SH-SY5Y (cell line): ENCODE measurements around the gene BIN1.

Experiments
- GATA2 ChIP-seq: IDR thresholded peaks from 2 replicates; pipeline ENCODE4 v1.6.1; 2011; ENCODE audit warnings: mild to moderate bottlenecking, low read depth, low read length
- GATA3 ChIP-seq: IDR thresholded peaks from 2 replicates; pipeline ENCODE4 v1.6.1; 2011; ENCODE audit warnings: low read depth, mild to moderate bottlenecking, low read length, moderate library complexity

Gene BIN1

GRCh38 chr2:127083819-127084503 is 23.0 kb downstream of the BIN1 start:
- no peak for TF ChIP-seq GATA3
- TF ChIP-seq GATA2: no peak

GRCh38 chr2:127082974-127083373 is 24.0 kb downstream of the BIN1 start:
- TF ChIP-seq GATA3 (no peak), GATA2 (no peak)

DNA sequence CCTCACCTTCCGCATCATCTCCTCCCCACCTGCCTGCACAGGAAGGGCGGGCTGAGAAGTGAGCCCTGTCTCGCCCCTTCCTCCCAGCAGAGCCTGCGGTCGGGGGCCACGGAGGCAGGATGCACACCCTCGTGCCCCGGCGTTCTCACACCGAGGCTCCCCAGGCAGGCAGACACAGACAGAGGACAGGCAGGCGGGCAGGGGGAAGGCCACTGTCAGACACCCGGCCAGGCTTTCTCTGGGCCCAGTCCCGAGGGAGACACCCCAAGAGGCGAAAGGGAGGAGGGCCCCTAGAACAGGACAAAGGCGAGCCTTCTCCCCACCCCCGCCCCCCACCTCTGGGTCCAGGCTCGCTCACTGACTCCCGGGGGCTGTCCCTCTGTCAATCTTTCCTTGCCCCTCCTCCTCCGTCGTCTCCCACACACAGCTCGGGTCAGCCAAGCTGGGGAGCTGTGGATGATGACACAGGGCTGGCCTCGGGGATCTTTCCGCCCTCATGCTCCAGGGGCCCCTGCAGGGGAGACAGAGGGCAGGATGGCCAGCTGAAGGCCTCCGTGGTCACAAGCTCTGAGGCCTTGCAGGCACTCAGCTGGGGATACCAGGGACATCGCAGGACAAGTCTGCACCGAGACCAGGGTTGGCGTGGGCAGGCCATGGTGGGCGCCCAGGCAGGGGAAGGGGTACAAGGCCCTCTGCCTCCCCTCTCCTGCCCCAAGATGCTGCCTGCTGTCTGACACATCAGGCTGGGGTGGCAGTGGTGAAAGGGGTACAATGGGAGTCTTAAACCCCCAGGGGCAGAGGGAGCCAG is 24.9 kb downstream of the BIN1 start:
- no peak for TF ChIP-seq GATA2
- no peak for TF ChIP-seq GATA3

DNA sequence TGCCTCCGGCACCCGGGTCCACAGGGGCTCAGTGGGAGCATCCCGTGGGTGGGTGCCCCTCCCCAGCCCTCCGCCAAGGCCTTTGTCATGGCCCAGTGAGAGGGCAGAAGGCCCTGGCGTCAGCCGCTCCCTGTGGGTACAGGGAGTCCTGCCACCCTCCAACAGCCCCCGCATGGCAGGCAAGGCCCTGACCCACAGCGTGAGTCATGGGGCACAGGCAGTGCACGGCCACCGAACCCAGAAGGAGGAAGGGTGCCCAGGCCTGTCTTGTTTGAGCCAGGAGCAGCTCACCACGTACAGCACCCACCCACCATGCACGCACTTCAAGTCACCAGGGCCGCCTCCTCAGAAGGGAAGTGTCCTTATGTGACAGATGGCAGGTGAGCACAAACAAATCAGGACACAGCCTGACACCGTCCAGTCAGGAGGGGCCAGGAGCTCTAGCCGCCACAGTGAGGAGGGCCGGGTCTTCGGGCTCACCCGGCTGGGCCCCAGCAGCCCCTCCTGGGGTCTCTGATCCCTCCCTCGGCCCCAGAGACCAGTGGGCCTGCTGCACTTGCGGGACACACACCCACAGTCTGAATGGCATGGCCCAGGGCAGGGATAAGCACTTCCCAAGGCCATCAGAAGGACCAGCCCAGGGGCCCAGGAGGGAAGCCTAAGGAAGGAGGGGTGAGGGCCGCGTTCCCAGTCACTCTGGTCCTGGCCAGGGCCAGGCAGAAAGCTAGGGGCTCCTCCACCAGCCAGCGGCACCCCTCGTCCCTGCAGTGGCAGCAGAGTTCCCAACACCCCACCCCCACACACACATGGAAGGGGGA is 25.8 kb downstream of the BIN1 start:
- no peak for TF ChIP-seq GATA2
- TF ChIP-seq GATA3: no peak

- no peak for TF ChIP-seq GATA3
- TF ChIP-seq GATA2: no peak
These were observed 26.6 kb downstream of the BIN1 start for GRCh38 chr2:127080226-127080937.

DNA sequence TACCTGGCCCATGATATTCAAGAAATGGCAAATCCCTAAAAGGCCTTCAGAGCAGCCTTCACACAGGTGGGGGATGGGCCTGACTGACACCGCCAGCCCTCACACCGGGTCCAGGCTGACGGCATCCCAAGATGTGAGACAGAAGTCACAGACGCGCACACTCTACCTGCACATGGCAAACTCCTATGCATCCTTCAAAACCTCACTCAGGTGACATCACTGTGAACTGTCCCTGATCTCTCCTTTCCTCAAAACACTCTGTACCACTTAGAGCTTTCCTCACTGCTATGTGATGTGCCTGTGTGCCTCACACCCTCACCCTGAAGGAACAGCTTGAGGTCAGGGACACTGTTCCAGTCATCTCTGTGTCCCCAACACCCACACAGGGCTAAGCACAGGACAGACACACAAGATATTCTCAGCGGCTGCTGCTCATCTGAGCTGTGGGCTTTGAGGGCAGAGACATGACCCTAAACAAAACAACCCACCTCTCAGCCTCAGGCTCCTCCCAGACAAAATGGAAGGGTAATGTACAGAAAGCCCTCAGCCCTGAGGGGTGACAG is 27.5 kb downstream of the BIN1 start:
- TF ChIP-seq GATA2 (no peak), GATA3 (no peak)

- no peak for TF ChIP-seq GATA2
- TF ChIP-seq GATA3: no peak
These were observed 28.2 kb downstream of the BIN1 start for GRCh38 chr2:127078666-127079270.

DNA sequence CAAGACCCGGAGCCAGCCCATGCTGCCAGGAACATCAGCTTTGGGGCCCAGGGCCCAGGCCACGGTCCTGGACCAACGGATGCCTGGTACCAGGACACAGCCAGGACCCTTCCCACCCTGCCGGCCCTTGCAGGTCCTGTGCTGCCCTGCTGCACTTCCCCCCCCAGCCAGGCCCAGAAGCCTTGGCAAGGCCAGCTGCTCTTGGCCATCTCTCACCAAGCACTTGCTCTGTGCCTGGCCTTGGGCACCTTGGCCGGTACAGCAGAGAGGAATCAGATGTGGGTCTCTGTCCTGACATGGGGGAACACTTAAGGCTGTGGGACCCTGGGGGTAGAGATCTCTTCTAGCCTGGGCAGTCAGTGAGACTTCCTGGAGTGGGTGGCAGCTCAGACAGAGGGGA is 28.9 kb downstream of the BIN1 start:
- TF ChIP-seq GATA3 (no peak), GATA2 (no peak)

DNA sequence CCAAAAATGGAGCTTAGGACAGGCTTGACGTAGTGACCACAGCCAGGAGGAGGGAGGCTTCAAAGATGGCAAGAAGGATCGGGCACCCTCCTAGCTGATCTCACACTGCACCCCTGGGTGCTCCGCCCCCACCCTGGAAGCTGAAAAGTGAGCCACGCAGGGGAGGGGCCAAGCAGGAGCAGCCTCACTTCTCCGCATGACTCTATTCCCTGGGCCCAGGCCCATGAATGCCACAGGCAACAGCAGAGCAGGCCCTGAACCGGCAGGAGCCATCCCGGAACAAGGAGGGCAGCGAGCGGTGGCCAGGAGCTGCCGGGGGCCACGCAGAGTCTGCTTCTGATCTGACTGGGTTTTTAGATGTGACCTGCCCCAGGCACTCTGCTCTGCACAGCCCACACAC is 30.0 kb downstream of the BIN1 start:
- TF ChIP-seq GATA2 (no peak), GATA3 (no peak)

- TF ChIP-seq GATA2: no peak
- TF ChIP-seq GATA3: no peak
These were observed 30.7 kb downstream of the BIN1 start for GRCh38 chr2:127076290-127076689.

GRCh38 chr2:127075821-127076220 is 31.1 kb downstream of the BIN1 start:
- TF ChIP-seq GATA2 (no peak), GATA3 (no peak)

GRCh38 chr2:127074936-127075335 is 32.0 kb downstream of the BIN1 start:
- TF ChIP-seq GATA2 (no peak), GATA3 (no peak)

GRCh38 chr2:127074358-127074757 is 32.6 kb downstream of the BIN1 start:
- TF ChIP-seq GATA2 (no peak), GATA3 (no peak)
